SW480 (cell line): ENCODE results near the gene IFFO2.

Source experiments
- DNase-seq: peaks from one replicate; pipeline ENCODE4 v3.0.0-alpha.2; 2016; ENCODE audit warnings: low spot score

The IFFO2 gene

GRCh38 chr1:18972531-18972930, 16.1 kb upstream of the IFFO2 start:
- DNase-seq: peak; percentile 24

- DNase-seq: no peak
Observed at GRCh38 chr1:18970762-18971161, 14.3 kb upstream of the IFFO2 start.

GRCh38 chr1:18970358-18970757, 13.9 kb upstream of the IFFO2 start:
- no peak for DNase-seq

- DNase-seq: no peak
Observed at GRCh38 chr1:18967066-18967690, 10.7 kb upstream of the IFFO2 start.

- DNase-seq: no peak
Observed at GRCh38 chr1:18965206-18966173, 9.0 kb upstream of the IFFO2 start.

GRCh38 chr1:18963968-18964367, 7.5 kb upstream of the IFFO2 start:
- no peak for DNase-seq

- no peak for DNase-seq
Observed at GRCh38 chr1:18962855-18963737, 6.6 kb upstream of the IFFO2 start.

- DNase-seq: no peak
Observed at GRCh38 chr1:18962121-18962721, 5.7 kb upstream of the IFFO2 start.

- no peak for DNase-seq
Observed at GRCh38 chr1:18960821-18961220, 4.3 kb upstream of the IFFO2 start.

- no peak for DNase-seq
Observed at GRCh38 chr1:18960409-18960808, 3.9 kb upstream of the IFFO2 start.

GRCh38 chr1:18959591-18959990, 3.1 kb upstream of the IFFO2 start:
- no peak for DNase-seq

- no peak for DNase-seq
Observed at GRCh38 chr1:18957532-18958300, 1.2 kb upstream of the IFFO2 start.

GRCh38 chr1:18957136-18957521, 653 bp upstream of the IFFO2 start:
- DNase-seq: no peak

GRCh38 chr1:18955441-18956192, 859 bp downstream of the IFFO2 start:
- peak; percentile 49 for DNase-seq

GRCh38 chr1:18955131-18955440, 1.4 kb downstream of the IFFO2 start:
- DNase-seq: no peak

GRCh38 chr1:18954270-18955071, 2.0 kb downstream of the IFFO2 start:
- no peak for DNase-seq

- DNase-seq: no peak
Observed at GRCh38 chr1:18953731-18954231, 2.7 kb downstream of the IFFO2 start.

GRCh38 chr1:18951818-18952391, 4.6 kb downstream of the IFFO2 start:
- no peak for DNase-seq

GRCh38 chr1:18951416-18951815, 5.1 kb downstream of the IFFO2 start:
- DNase-seq: no peak
